Testis (tissue), 3 donors: ENCODE results near the gene EPB41L2. TPM values are rescaled to one million over a fixed set of nuclear protein-coding genes. Genes with fewer than 3 reads are reported as not detected.

ENCODE experiments used
- DNase-seq: peaks from one replicate; pipeline ENCODE4 v3.0.0-alpha.2; 2019
- H3K27ac ChIP-seq, 2 donors: fragments of 200-600 bp; sonication (generic); one replicate each; pipeline ENCODE4 v1.5.1; 2019
- H3K27me3 ChIP-seq: fragments of 200-600 bp; sonication (generic); one replicate; pipeline ENCODE4 v1.5.1; 2019
- H3K36me3 ChIP-seq: fragments of 200-600 bp; sonication (generic); one replicate; pipeline ENCODE4 v1.5.1; 2017; ENCODE audit warnings: low read depth; ENCODE audit errors: missing control alignments
- H3K4me1 ChIP-seq: fragments of 200-600 bp; sonication (generic); one replicate; pipeline ENCODE4 v1.5.1; 2019
- H3K4me3 ChIP-seq, 2 donors: fragments of 200-600 bp; sonication (generic); one replicate each; pipeline ENCODE4 v1.5.1; 2017 to 2019
- H3K9me3 ChIP-seq: fragments of 200-600 bp; sonication (generic); one replicate; pipeline ENCODE4 v1.5.1; 2017
- CTCF ChIP-seq, 3 experiments: fragments of 450-650 bp in 2 of 3; fragments of 200-600 bp in 1 of 3; sonication (generic) in 1 of 3; IDR thresholded peaks; one replicate each; pipeline ENCODE4 v1.5.1; 2016 to 2019; ENCODE audit warnings: antibody characterized with exemption in 3 of 3, mild to moderate bottlenecking in 2 of 3, moderate library complexity in 1 of 3
- POLR2A ChIP-seq: fragments of 450-650 bp; IDR thresholded peaks from one replicate; pipeline ENCODE4 v1.6.1; 2017; ENCODE audit warnings: antibody characterized with exemption, mild to moderate bottlenecking, moderate library complexity
- WGBS, 2 donors: methylation state at CpG; one replicate each; pipeline ENCODE4 v1.1.5; 2018; 5-methylcytosine and 5-hydroxymethylcytosine counted together
- intact Hi-C: fragments of 100-400 bp; cut with DNase I; formaldehyde crosslinking; loops from one replicate; pipeline ENCODE4 v1.15.1; 2023; ENCODE audit warnings: low total_unique reads
- polyA plus RNA-seq: library from polyadenylated mRNA; stranded (reverse); fragments of 350-450 nt; fragmentation: Illumina TruSeq; extraction: RNeasy Lipid Tissue Mini Kit (QIAGEN cat#74804); gene quantifications from one replicate; pipeline ENCODE4 v1.2.3, GENCODE V29; 2014; ENCODE audit warnings: low read depth, low replicate concordance; ENCODE audit not compliant: insufficient read depth
- total RNA-seq, 2 donors: library from RNA; depleted of rRNA; stranded (reverse); fragments of >200 nt; gene quantifications; one replicate each; pipeline ENCODE4 v1.2.3, GENCODE V29; 2016

The EPB41L2 gene
- total and polyA plus RNA-seq, 3 donors from 2014 or later: 131 to 206 (median 139) TPM

DNA sequence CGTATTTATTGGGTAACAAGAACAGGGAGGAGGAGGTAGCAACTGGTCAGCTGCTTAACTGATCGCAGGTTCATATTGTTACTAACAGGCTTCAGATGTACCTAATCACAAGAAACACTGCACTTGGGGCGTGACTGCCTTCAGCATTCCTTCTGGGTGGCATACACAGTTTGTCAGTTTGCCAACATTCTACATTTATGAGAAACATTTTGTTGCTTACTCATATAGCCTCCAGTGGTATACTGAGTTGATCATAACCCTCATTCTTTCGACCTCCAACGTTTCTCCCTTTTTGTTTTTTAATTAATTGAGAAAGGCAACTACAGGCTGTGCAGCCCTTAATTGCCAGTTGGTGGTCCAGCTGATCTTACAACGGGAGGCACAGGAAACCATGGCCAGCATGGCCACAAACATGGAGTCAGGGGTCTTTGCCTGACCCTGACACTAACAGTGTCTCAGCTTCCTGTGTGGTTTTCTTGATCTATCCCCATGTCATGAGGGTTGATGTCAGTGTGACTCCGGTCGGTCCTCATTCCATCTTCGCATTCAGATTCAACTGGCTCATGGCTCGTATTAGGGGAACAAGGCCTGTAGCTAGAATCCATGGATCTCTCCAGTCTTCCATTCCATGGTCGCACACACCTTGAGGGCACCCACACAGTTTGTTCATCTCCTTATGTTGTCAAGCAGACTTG, 9.4 kb downstream of the EPB41L2 start:
- Histone ChIP-seq H3K4me1 (no peaks in the 10 kb centered on the region), H3K27me3 (no peaks in the 10 kb centered on the region), H3K36me3 (no peaks in the 10 kb centered on the region), H3K9me3 (no peaks in the 10 kb centered on the region), H3K4me3 (no peak overlapping the region), H3K27ac (no peak overlapping the region)
- 91 to 92% methylated on average over 11 of the region's 11 CpGs for WGBS, 2 donors
- no peak for DNase-seq
- intact Hi-C loops: no loop called here
- TF ChIP-seq POLR2A: no peak
- TF ChIP-seq CTCF (IDR thresholded peaks at IDR 0.05): no peak

DNA sequence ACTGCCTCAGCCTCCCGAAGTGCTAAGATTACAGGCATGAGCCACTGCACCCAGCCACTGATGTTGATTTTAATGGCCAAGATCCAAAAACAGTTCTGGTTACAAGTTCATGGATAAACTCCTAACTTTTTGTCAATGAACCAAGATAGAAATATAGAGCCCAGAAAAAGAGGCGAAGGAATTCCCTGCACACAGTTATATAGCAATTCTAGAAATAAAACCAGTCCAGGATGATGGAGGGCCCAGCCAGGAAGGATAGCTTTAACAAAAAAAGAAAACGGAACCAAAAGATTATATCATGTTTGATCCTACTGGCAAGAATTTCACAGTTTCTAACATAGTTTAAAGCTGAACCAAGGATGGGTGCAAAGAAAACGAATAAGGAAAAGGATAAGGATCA, 10.9 kb downstream of the EPB41L2 start:
- no peak for DNase-seq
- TF ChIP-seq POLR2A: no peak
- no peak overlapping the region for H3K27ac ChIP-seq
- H3K9me3 ChIP-seq: no peaks in the 10 kb centered on the region
- no peak overlapping the region for H3K4me3 ChIP-seq
- no peaks in the 10 kb centered on the region for H3K4me1 ChIP-seq
- H3K36me3 ChIP-seq: no peaks in the 10 kb centered on the region
- 73 to 83% methylated on average over 4 of the region's 4 CpGs for WGBS, 2 donors
- H3K27me3 ChIP-seq: no peaks in the 10 kb centered on the region
- intact Hi-C loops: no loop called here

- H3K27me3 ChIP-seq: no peaks in the 10 kb centered on the region
- no peak for DNase-seq
- no peaks in the 10 kb centered on the region for H3K4me1 ChIP-seq
- 50 to 90% methylated on average over 1 of the region's 1 CpG for WGBS, 2 donors
- no peaks in the 10 kb centered on the region for H3K36me3 ChIP-seq
- no peak overlapping the region for H3K4me3 ChIP-seq
- intact Hi-C loops: no loop called here
- TF ChIP-seq POLR2A (no peak), CTCF (IDR thresholded peaks at IDR 0.05) (no peak)
- H3K27ac ChIP-seq: no peak overlapping the region
- H3K9me3 ChIP-seq: no peaks in the 10 kb centered on the region
Observed at GRCh38 chr6:131051341-131051740, 11.7 kb downstream of the EPB41L2 start.

DNA sequence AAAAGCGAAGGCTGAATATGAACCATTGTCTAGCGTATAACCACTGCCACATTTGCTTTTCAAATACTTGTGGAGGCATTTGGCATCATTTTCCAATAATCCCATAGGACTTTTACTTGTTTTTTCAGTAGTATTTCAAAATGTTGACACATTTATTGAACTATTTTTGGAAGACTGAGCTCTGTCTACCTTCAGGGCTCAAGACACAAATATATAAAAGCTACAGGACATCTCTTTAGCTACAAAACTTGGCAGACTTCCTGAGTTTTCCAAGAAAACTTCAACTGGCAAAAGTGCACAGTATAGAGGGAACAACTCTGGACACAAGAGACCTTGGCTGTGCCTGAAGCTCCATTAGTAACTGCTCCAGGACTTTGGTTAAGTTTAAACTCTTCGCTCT, 13.4 kb downstream of the EPB41L2 start:
- Histone ChIP-seq H3K4me3 (no peak overlapping the region), H3K4me1 (no peaks in the 10 kb centered on the region)
- intact Hi-C loops: no loop called here

GRCh38 chr6:131048933-131049515, 14.0 kb downstream of the EPB41L2 start:
- H3K36me3 ChIP-seq: no peaks in the 10 kb centered on the region
- H3K27ac ChIP-seq: no peak overlapping the region
- H3K9me3 ChIP-seq: no peaks in the 10 kb centered on the region
- DNase-seq: no peak
- 81 to 88% methylated on average over 4 of the region's 4 CpGs for WGBS, 2 donors
- H3K27me3 ChIP-seq: no peaks in the 10 kb centered on the region
- no peak overlapping the region for H3K4me3 ChIP-seq
- TF ChIP-seq CTCF (IDR thresholded peaks at IDR 0.05): no peak
- TF ChIP-seq POLR2A: no peak
- intact Hi-C loops: no loop called here
- no peaks in the 10 kb centered on the region for H3K4me1 ChIP-seq

More for the DNA sequence above, 13.4 kb downstream of the EPB41L2 start:
- H3K27ac ChIP-seq: no peak overlapping the region
- TF ChIP-seq POLR2A (no peak), CTCF (IDR thresholded peaks at IDR 0.05) (no peak)
- WGBS, 2 donors: 87 to 91% methylated on average over 3 of the region's 3 CpGs
- H3K9me3 ChIP-seq: no peaks in the 10 kb centered on the region
- H3K27me3 ChIP-seq: no peaks in the 10 kb centered on the region
- no peaks in the 10 kb centered on the region for H3K36me3 ChIP-seq
- no peak for DNase-seq
